GM10847 (cell line): Measurements from ENCODE around the gene DPYD.

Experiments
- POLR2A ChIP-seq: IDR thresholded peaks from 2 replicates; pipeline ENCODE4 v1.6.1; 2011; ENCODE audit not compliant: insufficient read length; ENCODE audit errors: extremely low read depth

DPYD gene

DNA sequence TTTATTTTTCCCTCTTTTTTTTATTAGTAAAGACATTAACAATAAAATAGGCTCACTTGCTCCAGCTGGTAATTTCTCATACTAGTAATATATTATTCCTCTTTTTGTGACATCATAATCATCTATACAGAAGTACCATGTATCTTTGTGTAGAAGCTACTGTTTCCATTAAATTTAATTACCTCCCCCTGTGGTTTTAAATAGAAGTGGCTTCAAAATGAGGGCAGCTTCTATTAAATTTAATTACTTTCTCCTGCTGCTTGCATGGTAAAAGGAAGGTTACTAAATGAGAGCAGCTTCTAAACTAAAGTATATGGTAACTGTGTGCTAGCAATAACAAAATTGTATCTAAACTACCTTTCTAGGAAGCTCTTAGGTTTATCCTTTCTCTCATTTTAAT lies 94.0 kb downstream of the DPYD start:
- TF ChIP-seq POLR2A, result no peak

DNA sequence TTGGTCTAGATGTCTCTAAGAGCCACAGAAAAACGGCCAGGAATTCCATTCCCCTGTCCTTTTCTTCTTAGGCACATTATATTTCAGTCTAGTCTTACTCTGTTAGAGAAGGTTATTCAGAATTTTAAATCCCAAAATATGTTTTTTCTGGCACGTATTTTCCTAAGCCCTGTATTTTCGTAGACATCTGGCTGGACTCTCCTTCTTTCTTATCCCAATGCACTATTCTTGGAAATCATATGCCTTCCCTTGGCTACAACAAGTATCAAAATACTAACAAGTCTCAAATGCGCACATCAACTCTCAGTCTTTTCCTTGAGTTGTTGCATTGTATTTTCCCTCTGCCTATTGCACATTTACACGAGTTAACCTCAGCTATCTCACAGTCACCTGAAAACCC lies 96.2 kb downstream of the DPYD start:
- no peak for TF ChIP-seq POLR2A

DNA sequence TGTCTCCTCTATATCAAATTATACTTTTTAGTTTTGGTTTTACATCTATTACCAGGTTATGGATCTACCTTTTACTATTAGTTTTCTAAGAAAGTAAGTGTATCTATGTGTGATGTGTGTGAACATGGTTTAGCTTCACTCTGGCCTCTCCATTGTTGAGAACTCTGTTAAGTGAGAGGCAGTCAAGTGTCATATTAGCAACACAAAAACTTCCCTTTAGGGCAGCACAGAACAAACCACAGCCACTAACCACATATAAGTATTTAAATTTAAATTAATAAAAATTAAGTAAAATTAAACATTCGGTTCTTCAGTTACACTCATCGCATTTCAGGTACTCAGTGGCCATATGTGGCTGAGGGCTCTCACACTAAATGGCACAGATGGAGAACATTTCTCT lies 96.6 kb downstream of the DPYD start:
- no peak for TF ChIP-seq POLR2A

DNA sequence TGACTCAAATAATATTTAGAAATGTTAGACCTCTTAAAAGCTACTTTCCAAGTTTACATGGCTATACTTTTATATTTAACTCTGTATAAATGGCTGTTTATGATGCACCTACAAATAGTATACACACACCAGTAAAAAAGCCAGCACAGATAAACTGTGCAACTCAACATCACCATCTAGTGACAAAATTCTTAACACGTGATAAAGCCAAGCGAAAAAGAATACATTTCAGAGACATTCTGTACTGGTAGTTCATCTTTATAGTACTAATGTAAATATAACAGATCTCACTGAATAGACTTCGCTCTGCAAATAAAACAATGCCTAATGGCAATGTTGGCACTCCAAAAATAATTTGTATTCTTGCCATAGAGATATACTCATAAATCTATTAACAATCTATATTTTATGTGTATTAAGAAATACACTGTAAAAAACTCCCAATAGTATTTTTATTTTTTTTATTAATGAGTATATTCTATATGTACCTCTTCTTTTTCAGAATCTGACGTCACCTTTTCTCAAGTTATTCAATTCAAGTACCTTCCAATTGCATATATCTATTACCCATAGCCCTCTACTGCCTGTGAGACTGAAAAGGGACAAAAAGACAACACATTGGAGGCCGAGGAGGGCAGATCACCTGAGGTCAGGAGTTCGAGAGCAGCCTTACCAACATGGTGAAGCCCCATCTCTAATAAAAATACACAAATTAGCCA lies 100.2 kb downstream of the DPYD start:
- TF ChIP-seq POLR2A, result no peak

DNA sequence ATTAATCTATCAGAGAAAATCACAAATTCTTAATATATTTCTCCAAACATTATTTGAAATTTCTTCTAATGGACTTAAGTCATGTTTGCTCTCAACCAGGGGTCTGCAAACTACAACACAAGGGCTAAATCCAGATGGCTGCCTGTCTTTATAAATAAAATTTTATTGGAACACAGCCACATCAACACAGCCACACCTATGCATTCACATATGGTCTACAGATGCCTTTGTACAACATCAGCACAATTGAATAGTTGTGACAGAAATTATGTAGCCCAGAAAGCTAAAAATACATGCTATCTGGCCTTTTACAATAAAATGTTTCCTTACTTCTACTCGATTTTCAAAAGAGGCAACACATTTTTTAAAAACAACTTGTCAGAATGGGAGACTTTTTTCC lies 103.9 kb downstream of the DPYD start:
- TF ChIP-seq POLR2A, result no peak

DNA sequence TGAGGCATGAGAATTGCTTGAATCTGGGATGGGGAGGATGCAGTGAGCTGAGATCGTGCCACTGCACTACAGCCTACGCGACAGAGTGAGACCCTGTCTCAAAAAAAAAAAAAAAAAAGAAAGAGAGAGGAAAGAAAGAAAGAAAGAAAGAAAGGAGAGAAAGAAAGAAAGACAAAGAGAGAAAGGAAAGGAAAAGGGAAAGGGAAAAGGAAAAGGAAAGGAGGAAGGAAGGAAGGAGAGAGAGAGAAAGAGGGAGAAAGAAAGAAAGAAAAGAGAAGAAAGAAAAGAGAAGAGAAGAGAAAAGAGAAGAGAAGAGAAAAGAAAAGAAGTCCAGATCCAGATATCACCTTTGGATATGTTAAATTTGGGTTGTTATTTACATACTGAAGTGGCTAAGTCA lies 106.0 kb downstream of the DPYD start:
- no peak for TF ChIP-seq POLR2A

DNA sequence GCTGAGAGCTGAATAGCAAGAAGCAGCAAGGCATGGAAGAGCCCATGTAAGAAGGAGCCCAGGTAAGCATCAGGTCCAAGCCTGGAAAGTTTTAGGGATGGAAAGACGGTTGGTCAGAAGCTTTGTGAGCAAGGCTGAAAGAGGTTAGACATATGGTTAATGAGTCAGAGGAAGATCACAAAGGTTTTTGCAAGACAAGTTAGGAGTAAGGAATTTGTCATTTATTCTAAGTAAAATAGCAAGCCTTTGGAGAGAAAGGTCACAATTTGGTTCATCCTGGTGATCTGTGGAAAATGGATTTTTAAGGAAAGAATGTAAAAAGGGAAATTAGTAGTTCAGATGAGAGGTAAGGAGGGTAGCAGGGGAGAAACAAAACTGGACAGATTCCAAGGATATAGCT lies 106.7 kb downstream of the DPYD start:
- TF ChIP-seq POLR2A, result no peak

DNA sequence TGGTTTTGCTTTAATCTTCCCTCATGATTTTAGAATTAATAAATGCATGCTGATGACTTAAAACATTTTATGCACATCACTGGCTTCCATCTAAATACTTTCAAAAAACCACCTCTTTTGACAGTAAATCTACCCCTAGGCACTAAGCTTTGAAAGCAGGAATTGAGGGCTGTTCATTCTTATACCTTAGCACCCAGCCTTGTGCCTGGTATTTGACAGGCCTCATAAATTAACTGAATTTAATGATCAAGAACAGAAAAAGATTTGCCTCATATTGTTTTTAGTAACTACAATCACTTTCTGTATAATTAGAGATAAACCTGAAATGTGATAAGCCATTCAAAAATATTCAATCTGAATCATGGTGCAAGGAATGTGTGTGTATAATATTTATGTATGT lies 108.8 kb downstream of the DPYD start:
- TF ChIP-seq POLR2A, result no peak

DNA sequence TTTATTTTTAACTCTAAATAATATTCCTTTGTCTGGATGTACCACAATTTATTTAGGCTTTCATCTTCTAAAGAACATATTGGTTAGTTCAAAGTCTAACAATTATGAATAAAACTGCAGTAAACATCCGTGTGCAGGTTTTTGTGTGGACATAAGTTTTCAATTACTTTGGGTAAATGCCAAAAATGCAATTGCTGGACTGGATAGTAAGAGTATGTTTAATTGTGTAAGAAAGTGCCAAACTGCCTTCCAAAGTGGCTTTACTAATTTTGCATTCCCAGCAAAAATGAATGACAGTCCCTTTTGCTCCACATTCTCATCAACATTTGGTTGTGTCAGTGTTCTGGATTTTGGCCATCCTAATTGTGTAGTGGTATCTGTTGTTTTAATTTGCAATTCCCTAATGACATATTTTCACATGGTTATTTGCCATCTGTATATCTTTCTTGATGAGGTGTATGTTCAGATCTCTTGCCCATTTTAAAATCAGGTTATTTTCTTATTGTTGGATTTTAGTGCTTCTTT lies 113.8 kb downstream of the DPYD start:
- TF ChIP-seq POLR2A, result no peak

DNA sequence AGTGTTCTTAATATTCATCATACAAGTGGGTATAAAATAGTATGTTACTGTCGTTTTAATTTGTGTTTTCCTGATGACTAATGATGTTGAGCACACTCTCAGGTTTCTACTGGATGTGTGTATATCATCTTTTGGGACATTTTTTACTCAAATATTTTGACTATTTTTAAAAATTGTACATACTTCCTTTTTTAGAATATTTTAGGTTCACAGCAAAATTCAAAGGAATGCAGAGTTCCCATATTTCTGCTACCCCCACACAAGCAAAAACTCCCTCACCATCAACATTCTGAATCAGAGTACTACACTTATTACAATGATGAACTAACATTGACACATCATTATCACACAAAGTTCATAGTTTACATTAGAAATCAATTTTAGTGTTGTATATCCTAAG lies 114.5 kb downstream of the DPYD start:
- TF ChIP-seq POLR2A, result no peak

DNA sequence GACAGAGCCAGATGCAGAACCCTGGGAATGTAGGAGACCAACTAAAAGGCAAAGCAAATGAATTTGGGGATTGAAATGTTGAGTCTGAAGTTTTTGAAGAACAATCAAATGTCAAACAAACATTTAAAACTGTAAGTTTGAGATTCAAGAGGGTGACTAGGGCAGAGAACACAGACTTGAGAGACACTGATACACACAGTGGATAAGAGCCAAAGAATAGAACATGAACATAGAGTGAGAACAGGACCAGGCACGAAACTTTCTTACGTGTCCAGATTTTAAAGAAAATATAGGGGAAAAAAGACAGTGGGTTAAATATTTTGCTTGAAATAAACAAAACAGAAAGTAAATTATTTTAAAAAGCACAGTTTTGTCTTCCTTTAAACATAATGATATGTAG lies 115.7 kb downstream of the DPYD start:
- TF ChIP-seq POLR2A, result no peak

DNA sequence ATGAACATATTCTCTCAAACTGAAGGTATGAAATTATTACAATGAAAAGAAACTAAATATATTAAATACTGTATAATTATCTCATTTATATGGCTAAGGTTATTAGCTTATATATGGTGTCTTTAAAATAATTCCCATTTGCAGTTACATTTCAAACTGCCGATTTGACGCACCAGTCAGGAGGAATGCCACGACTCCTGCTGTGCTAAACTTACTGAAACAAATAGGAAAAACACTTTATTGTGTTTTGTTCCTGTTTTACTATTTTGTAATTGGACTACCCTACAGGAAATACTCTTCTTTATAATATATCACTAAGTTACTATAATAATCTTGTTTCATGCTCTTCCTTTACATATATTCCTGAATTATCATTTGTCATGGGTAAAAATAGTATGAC lies 117.8 kb downstream of the DPYD start:
- TF ChIP-seq POLR2A, result no peak

DNA sequence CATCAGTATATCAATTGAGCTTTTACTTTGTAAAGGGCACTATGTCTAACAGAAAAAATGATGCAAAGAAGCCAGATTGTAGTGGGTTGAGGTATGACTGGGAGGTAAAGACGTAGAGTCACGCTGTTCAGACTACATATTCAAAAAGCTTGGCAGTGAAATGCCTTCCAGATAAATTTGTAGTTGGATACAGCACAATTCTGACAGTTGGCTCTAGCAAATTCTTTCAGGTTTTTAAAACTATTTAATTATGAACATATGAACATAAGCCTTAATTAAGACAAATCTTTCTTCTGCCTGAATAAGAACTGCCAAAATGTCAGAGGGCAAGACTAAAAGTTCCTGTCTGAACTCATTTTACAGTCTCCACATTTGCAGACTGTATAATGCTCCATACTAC lies 118.8 kb downstream of the DPYD start:
- no peak for TF ChIP-seq POLR2A

DNA sequence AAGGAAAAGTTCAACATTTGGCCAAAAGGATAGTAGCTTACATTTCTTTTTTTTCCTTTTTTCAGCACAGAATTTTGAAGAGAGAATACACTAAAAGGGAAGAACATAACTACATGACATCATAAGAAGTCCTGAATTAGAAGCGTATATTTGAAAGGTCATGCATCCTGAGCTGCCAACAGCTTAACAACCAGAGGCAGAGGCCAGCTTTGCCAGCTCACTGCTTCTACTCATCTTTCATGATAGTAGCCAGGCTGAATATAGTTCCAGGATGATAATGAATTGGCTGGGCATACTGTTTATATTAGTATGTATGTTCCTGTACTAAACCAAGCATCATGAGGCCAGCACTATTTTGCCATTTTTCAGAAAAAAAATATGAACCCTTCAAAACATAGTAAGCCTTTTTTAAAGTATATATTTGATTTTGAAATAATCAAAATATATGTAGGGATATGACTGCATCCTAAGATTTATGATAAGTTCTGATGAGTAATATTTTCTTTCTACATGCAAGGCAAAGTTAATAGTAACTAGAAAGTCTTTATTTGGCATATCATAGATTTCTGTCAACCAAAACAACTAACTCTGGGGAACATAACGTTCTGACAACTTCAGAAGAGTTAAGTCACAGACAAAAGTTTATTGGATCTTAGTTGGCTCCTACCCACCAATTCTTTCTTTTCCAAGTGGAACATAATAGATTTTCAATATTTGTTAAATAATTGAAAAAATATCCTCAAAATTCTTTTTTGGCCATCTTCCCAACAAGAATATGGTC lies 123.2 kb downstream of the DPYD start:
- no peak for TF ChIP-seq POLR2A

DNA sequence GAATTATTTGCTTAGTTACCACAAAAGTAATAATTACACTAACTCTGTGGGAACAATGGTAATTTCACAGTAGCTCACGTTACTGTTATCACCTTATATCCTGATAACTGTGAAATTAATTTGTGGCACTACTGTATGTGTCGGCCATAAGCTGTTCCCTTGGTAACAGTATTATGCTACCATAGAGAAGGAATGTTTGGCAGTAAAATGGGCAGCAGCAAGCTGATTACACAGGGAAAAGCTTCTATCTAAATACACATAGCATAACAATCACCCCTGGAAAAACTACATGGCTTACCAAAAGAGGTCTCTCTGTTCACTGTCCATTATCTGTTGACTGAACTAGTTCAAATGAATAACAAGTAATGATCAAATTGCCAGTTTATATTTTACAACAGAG lies 124.1 kb downstream of the DPYD start:
- TF ChIP-seq POLR2A, result no peak

DNA sequence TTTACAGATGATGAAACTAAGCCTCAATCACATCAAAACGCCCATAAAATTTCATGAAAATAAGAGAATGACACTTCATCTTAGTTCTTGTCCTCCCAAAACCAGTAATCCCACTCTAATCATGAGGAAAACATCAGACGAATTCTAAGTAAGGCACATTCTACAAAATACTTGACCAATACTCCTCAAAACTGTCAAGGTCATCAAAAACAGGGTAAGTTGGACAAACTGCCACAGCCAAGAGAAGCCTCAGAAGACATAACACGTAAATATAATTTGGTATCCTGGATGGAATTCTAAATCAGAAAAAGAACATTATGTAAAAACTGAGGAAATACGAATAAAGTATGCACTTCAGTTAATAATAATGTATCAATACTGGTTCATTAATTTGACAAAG lies 128.2 kb downstream of the DPYD start:
- TF ChIP-seq POLR2A, result no peak

DNA sequence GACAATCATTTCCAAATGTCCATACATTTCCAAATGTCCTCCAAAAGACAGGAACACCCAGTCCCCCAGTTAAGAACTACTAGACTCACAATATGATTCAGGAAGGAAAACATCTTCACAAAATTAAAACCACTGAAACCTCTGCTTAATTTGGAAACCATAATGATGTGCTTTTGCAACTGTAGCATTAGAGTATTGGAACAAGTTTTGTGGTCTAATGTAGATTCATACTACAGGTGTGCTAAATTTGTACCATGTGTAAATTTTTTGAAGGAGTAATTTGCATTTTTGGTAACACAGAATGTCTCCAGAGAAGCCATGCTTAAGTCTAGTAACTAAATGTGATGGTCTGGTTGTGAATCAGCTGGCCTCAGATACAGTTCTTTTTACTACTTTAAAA lies 129.6 kb downstream of the DPYD start:
- TF ChIP-seq POLR2A, result no peak

DNA sequence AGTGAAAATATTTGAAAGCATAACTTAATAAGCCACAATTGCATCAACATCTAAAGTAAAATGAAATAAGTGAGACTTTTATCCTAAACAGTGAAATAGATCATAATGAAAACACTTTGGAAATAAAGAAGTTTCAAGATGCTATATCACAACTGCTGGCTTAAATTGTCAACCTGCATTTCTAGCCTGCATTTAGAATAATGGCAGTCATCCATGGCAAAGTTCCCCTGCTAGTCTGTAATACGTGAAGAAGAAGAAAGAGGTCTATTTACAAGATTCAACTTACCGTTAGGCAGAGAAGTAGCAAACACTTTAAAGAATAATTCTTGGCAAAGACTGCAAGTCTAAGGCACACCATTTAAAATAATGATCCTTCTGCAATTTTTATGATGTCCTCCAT lies 133.6 kb downstream of the DPYD start:
- no peak for TF ChIP-seq POLR2A
